GM19035 (cell line): ENCODE measurements around the gene SLC22A5.
"Not testable (repeated sequence)": the region's sequence is repeated elsewhere in the genome, so short reads cannot be mapped to it uniquely, and the experiment has no call there.

Source experiments
- ATAC-seq: cut with Tn5 transposase; IDR thresholded peaks from one replicate; pipeline ENCODE4 v1.9.1; 2021; ENCODE audit not compliant: unreplicated experiment

Gene SLC22A5

DNA sequence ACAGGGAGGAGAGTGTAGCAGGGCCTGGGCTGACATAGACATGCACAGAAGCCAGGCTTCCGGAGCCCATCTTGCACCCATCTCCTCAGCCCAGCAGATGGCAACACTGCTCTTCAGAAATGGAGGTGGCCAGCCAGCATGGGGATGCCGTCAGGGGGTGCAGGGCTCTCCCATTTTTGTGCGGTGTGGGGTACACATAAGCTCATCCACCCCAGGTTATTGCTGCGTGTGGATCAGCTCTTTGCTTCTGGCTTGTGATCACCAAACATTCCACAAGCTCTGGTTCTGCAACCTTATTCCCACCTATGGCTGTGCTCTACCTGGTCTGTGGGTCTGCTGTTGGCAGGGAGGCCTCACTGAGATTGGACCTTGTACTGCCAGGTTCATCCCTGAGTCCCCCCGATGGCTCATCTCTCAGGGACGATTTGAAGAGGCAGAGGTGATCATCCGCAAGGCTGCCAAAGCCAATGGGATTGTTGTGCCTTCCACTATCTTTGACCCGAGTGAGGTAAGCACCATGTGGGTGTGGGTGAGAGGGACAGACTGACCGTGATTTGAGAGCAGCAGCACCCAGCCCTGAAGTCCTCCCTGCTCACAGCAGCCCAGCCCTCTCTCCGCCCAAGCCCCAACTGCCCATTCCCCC is 17.3 kb downstream of the SLC22A5 start:
- ATAC-seq: peak; percentile 85

DNA sequence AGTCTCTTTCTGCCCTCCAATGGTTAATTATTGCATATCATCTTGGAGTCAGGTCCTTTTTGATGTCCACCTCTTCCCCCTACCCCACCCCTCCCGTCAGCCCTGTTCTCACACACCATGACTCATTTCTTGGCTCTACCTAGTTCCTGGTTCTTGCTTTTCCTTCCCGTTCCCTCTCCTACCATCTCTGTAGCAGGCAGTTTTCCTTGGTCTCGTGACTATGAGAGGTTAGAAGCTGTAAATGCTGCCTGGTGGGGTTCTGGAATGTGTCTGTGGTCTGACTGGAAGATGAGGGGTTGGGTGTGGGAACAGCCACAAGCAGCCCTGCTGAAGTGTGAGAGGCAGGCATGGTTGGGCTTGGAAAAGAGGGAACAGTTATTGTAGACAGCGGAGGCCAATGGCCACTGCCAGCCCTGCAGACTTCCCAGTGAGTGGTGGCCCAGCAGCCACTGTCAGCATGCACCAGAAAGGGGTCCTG is 18.2 kb downstream of the SLC22A5 start:
- no peak for ATAC-seq

DNA sequence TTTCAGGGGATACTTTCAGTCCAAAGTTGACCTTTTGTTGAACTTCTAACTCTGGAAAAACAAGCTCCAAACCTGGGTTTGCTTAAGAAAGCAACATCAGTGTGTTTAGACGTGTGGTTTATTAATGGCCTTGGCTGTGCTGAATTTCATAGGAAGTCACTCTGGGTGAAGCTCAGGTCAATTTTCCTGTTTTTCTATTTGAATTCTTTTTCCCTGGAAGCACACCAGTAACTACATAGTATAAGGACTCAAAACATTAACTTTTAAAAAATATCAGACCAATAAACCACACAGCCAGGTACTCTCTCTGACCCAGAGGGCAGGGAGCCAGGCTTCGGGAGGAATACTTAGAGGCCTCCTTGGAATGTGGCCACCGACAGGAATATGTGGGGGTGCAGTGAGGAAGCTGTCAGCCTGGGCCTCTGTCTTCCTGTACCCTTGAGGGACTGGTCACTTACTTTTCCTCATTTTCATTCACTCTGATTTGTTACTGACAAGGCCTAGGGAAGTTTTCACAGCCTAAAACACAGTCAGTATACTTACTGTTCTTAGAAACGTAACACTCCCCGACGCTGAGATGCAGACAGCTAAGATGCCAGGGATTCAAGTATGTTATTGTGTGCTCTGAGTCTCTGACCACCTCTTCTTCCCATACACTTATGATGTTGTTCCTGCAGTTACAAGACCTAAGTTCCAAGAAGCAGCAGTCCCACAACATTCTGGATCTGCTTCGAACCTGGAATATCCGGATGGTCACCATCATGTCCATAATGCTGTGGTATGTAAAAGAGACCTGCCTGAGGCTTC is 18.9 kb downstream of the SLC22A5 start:
- no peak for ATAC-seq

DNA sequence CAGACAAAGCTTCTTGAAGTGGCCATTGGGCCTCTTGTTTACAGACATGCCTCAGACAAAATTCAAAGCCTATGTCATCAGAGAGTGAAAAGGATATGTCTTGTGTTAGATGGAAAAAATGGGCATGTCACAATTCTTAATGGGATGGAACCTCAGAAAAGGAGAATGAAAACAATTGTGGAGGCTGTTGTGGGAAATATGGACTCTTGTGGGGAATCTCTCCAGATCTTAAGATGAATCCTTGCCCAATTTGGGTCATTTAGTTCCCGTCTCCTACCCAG is 19.5 kb downstream of the SLC22A5 start:
- no peak for ATAC-seq

DNA sequence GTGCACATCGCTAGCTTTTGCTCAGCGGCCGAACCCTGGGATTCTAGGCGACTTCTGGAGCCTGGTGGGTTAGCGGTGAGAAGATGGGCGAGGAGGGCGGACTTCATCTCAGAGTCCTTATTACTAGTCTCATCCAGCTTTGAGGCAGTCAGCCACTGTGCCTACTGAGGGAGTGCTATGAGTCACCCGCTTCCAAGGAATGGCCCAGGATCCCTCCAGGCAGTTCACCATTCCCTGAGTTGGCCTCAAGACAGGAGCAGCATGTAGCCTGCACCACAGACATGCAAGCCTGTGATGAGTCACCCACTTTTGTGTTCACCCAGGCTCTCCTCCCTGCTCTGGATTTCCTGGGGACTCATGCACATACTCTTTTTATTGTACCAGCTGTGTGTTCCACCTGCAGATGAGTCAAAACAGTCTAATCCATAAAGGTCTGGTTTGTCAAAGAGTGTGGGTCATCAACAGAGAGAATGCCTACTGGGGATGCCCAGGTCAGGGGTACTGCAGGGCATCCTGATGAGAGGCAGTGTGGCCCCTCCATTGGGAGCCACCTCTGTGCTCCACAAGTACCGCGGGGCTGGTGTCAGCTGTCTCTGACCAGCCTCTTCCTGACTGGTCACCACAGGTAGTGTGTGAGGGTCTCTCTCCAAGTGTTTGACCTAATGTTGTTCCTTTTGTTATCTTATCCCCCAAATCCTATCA is 20.2 kb downstream of the SLC22A5 start:
- no peak for ATAC-seq

DNA sequence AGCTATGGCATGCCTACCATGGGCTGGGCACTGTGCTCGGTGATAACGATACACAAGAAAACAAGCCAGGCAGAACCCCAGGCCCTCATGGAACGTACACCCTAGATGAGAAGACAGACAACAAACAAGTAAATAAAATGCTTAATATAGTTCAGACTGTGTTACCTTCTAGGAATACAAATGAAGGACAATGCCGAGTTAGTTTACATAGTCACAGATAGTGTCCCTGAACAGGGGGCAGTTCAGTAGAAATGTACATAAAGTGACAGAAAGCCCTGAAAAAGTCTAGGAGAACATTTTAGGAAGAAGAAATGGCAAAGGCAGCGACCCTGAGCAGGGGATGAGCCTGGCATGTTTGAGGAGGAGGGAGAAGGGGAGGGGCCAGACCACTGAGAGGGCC is 21.7 kb downstream of the SLC22A5 start:
- ATAC-seq: no peak

DNA sequence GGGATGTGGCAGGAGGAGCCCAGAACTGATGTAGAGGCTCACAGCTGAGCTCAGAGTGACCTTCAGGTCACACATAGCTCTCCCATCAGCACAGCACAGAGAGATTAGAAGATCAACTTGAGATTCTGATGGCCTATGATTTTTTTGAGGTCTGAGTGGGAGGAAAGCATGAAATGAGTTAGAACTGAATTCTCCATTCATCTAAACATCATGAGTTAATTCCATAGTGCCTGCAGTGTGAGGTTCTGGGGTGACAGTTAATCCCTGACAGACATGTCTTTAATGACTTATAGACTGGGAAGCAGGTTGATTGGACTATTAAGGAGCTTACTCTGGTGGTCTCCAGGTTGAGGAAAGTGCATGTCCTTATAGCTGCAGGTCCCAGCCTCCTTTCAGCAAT is 22.4 kb downstream of the SLC22A5 start:
- no peak for ATAC-seq

DNA sequence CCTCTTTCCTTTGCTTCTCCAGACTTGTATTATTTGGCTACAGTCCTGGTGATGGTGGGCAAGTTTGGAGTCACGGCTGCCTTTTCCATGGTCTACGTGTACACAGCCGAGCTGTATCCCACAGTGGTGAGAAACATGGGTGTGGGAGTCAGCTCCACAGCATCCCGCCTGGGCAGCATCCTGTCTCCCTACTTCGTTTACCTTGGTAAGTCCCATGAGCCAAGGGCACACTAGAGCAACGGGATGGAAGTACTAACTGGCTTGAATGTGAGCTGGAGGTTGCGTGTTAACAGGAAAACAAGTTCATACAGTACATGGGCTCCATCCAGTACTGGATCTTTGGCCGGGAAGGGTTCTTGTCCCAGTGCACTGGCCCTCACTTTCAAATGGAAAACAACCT is 22.9 kb downstream of the SLC22A5 start:
- no peak for ATAC-seq

DNA sequence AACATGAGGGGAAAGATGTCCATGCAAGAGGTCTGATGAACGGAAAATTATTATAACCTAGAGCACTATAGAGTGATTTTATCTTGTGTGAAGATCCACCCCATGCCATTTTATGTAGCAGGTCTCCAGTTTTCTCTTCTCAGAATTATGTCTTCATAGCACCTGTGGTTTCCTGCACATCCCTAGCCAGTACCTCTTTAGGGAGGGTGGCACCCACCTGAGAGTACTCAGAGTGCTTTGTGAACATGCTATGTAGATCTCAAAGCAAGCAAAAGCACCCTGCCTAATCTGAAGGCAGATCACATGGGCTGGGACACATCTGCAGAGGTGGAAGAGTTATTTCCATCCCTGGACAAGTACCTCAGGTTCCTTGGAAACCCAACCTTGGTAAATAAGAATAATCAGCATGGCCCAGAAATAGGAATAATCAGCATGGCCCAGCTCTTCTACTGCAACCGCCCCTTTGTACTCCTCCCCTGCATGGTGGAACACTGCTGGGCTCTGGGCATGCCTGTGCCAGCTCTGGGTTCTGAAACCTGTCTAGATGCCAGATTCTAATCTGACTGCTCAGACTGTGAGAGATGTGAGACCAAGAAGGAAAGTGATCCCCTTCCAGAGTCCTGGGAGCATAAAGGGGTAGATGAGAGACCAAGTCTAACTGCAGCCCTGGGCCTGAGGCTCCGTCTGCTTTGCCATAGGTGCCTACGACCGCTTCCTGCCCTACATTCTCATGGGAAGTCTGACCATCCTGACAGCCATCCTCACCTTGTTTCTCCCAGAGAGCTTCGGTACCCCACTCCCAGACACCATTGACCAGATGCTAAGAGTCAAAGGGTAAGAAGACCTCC is 23.7 kb downstream of the SLC22A5 start:
- ATAC-seq: no peak

DNA sequence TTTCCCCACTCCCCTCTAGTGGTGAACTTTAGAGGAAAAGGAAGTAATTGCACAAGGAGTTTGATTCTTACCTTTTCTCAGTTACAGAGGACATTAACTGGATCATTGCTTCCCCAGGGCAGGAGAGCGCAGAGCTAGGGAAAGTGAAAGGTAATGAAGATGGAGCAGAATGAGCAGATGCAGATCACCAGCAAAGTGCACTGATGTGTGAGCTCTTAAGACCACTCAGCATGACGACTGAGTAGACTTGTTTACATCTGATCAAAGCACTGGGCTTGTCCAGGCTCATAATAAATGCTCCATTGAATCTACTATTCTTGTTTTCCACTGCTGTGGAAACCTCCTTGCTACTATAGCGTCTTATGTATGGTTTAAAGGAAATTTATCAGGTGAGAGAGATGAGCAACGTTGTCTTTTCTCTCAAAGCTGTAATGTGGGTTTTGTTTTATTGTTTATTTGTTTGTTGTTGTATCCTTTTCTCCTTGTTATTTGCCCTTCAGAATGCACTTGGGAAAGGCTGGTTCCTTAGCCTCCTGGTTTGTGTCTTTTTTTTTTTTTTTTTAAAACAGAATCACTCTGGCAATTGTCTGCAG is 25.3 kb downstream of the SLC22A5 start:
- ATAC-seq: peak; percentile 62

DNA sequence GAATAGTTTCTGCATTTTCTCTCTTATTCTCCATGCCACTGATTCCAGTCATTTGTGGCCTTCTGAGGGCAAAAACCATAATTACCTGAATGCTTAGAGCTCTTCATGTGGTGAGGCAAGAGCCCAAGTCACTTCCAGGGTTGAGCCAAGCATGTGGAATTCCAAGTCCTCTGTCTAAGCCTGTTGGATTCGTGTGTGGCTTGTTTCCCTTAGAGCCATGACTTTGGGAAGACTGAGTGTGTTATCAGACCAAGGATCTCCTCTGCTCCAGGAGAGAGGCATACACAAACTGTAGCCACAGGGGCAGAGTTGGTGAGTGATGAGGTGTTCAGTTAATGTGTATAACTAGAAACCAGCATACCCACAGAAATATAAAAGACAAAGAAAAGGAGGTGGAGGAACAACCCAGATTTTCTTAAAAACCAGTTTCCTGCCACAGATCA is 27.1 kb downstream of the SLC22A5 start:
- ATAC-seq: no peak

DNA sequence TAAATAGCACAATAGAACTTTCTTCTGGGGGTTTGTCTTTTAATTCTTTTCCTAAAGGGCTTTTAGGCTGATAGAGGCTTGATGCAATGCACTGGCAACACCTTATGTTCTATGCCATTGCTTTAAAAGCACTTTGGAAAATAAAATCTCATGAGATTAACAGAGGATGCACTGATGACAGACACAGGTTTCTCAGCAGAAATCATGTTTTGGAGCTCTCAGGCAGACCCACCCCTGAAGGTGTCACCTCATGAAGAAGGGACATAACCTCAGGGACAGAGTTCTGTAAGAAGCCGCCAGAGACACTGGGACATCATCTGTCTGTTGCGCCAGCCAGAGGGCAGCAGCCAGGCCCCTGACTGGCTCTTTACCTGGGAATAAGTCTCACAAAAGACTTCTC is 27.7 kb downstream of the SLC22A5 start:
- no peak for ATAC-seq

DNA sequence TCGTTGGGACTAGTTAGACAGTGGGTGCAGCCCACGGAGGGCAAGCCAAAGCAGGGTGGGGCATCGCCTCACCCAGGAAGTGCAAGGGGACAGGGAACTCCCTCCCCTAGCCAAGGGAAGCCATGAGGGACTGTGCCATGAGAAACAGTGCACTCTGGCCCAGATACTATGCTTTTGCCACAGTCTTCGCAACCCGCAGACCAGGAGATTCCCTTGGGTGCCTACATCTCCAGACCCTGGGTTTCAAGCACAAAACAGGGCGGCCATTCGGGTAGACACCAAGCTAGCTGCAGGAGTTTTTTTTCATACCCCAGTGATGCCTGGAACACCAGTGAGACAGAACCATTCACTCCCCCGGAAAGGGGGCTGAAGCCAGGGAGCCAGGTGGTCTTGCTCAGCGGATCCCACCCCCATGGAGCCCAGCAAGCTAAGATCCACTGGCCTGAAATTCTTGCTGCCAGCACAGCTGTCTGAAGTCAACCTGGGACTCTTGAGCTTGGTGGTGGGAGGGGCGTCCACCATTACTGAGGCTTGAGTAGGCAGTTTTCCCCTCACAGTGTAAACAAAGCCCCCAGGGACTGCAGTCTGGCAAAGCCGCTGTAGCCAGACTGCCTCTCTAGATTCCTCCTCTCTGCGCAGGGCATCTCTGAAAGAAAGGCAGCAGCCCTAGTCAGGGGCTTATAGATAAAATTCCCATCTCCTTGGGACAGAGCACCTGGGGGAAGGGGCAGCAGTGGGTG is 28.6 kb downstream of the SLC22A5 start:
- not testable (repeated sequence) for ATAC-seq

DNA sequence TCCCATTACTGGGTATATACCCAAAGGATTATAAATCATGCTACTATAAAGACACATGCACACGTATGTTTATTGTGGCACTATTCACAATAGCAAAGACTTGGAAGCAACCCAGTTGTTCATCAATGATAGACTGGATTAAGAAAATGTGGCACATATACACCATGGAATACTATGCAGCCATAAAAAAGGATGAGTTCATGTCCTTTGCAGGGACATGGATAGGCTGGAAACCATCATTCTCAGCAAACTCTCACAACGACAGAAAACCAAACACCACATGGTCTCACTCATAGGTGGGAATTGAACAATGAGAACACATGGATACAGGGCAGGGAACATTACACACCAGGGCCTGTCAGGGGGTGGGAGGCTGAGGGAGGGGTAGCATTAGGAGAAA is 34.5 kb downstream of the SLC22A5 start:
- ATAC-seq: not testable (repeated sequence)

DNA sequence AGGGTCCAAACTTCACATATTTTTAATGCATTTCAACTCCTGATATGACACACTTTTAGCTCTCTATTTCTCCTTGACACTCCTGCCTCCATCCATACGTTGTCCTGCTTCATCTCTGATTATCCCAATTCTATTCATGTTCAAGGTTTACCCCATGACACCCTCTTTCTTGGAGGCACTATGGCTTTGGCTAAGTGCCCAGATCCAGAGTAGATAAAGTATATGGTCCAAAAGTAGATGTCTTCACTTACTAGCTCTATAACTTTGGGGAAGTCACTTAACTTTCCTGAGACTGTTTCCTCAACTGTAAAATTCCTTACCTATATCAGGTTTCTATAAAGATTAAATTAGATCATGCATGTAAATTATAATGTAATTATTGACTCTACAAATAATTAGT is 36.1 kb downstream of the SLC22A5 start:
- no peak for ATAC-seq

DNA sequence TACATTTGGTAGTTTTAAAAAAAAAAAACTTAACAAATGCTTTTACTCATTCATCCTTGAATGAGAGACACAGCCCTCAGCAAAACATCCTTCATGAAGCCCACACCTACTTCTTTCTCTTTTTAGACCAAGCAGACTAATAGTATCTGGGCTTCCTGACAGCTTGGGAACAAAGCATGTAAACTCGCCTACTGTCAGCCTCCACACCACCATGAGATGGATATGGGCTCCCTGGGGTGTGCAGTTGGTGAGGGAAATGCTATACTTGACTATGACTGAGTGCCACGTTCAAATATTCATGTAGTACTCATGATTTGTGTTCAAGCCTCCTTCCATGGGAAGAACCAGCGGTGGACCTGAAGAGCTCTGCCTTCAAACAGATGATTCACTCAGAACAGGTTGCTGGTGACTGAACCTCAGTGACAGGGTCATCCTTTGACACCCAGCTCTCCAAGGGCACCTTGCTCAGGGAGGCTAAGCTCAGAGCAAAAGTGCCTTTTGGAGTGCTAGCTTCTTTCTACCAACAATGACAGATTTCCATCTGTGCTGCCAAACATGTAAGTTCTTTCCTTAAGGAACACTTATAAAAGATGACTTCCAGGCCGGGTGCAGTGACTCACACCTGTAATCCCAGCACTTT is 36.8 kb downstream of the SLC22A5 start:
- ATAC-seq: no peak

DNA sequence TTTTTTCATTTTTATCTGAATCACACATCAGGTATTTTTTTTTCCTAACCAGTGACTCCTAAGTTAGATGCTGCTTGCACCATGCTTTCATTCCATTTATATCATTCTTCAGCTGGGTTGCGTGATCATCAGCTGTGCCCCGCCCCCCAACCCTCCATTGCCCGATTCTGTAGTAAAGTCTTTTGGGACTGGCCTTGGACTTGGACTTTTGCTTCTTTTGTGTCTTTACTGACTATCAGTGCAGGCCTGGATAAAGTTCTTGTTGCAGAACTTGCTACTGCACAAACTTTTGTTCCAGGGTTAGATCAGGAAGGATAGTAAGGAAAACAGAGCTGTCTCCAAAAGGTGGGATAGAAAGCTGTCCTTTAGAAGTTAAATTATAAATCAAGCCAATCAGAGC is 38.5 kb downstream of the SLC22A5 start:
- no peak for ATAC-seq

DNA sequence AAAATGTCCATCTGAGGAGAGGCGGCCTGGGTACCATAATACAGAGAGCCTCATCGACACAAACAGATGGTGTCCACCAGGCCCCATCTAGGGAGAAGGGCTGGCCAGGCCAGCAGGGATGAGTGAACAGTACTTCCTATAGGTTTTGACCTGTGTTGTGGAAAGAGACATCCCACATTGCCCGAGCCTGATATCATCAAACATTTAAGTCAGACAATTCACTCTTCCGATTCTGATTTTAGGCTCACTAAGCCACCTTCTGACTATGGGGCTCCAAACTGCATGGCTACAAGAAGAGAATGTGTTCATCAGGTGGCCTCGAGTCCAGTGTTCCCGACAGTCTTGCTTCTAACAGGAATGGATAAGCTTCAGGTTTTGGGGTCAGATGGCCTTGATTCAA is 38.9 kb downstream of the SLC22A5 start:
- ATAC-seq: no peak

DNA sequence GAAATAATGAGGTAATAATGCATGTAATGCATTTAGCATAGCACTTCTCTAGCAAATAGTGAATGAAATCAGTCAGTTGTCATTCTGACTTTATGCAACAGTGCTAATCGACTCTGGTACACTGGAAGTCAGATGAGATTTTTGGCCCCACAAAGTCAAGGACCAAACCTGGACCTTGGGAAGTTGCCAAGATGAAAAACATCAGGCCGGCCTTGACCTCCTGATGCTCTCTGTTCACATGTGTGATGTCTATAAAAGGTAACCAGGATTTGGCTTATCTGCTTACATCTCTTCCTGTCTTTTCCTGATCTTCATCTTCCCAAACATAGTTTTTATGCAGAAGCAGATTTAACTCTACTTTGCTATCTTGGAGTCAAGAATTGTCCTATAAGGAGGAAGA is 39.5 kb downstream of the SLC22A5 start:
- ATAC-seq: no peak
